Adrenal gland (tissue), 5 donors: Measurements from ENCODE around the gene DNAJC12.

Experiments used
- POLR2A ChIP-seq, 2 donors: fragments of 450-650 bp; IDR thresholded peaks; one replicate each; pipeline ENCODE4 v1.6.1; 2017; ENCODE audit warnings: antibody characterized with exemption in 2 of 2, mild to moderate bottlenecking in 2 of 2, moderate library complexity in 1 of 2
- TF ChIP-seq, protein P1 (sequence below), 6 experiments: fragments of 450-650 bp in 4 of 6; fragments of 200-600 bp in 2 of 6; sonication (generic) in 1 of 6; IDR thresholded peaks; 1 replicate in 5 of 6; 2 replicates in 1 of 6; pipeline versions ENCODE4 v1.5.1 to v1.8.0; 2016 to 2021; ENCODE audit warnings: antibody characterized with exemption in 6 of 6, mild to moderate bottlenecking in 2 of 6, moderate library complexity in 1 of 6
- donor health status: DM: no; HTN: no; CAD: no.

DNA sequence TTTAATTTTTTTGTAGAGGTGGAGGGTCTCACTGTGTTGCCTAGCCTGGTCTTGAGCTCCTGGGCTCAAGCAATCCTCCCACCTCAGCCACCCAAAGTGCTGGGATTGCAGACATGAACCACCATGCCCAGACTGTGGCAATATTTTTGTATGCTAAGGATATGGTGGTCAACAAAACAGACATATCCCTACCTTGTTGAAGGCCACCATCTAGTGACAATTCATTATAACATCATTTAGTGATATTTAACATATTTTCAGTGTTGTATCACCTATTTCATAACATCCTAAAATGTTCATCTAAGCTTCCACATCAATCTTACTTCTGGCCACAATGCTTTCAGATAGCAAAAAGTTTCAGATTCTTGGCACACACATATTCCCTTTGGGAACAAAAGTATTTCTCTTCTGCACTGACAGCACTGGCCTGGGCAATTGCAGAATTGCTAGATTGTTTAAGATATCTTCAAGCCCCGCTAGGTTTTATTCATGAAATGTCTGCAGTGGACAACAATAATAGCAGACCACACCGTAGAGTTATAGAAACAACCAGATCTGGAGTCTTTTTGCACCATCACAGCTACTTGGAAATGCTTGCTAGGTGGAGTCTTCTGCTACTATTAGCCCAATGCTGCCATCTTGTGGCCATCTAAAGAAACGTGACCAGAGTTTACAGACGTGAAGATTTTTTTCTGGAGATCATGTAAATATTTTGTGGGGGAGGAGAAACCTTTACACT is 58.4 kb downstream of the DNAJC12 start:
- TF ChIP-seq POLR2A (IDR thresholded peaks at IDR 0.05): no peak
- TF ChIP-seq, protein P1, sequence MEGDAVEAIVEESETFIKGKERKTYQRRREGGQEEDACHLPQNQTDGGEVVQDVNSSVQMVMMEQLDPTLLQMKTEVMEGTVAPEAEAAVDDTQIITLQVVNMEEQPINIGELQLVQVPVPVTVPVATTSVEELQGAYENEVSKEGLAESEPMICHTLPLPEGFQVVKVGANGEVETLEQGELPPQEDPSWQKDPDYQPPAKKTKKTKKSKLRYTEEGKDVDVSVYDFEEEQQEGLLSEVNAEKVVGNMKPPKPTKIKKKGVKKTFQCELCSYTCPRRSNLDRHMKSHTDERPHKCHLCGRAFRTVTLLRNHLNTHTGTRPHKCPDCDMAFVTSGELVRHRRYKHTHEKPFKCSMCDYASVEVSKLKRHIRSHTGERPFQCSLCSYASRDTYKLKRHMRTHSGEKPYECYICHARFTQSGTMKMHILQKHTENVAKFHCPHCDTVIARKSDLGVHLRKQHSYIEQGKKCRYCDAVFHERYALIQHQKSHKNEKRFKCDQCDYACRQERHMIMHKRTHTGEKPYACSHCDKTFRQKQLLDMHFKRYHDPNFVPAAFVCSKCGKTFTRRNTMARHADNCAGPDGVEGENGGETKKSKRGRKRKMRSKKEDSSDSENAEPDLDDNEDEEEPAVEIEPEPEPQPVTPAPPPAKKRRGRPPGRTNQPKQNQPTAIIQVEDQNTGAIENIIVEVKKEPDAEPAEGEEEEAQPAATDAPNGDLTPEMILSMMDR (IDR thresholded peaks at IDR 0.05): peak; percentile 77 to 94 (median 86)
